ENCODE results near the gene CHRNA4.

The CHRNA4 gene

DNA sequence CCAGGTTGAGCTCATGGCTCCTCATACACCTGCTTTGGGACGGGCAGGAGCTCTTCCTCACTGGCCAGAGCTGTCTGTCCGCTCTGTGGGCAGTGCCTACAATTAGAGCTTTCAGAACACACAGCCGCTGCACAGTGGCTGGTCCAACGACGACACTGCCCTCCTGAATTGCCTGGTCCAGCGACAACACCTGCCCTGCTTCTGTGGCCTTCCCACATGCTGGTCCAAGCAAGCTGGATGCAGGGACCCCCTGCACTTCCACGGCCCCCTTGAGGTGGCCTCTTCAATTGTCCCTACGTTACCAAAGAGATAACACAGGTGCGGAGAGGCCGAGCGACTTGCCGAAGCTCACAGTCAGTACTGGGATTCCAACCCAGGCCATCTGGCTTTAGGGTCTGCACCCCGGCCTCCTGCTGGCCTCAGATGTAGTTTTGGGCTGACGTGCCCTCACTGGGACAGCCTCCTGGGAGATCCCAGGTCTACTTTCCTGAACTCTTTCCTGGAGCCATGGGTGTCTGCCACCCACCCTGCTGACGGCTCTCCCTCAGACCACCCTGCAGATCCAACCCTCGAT lies 1.4 kb upstream of the CHRNA4 start:
- DNase-seq: no peak

DNA sequence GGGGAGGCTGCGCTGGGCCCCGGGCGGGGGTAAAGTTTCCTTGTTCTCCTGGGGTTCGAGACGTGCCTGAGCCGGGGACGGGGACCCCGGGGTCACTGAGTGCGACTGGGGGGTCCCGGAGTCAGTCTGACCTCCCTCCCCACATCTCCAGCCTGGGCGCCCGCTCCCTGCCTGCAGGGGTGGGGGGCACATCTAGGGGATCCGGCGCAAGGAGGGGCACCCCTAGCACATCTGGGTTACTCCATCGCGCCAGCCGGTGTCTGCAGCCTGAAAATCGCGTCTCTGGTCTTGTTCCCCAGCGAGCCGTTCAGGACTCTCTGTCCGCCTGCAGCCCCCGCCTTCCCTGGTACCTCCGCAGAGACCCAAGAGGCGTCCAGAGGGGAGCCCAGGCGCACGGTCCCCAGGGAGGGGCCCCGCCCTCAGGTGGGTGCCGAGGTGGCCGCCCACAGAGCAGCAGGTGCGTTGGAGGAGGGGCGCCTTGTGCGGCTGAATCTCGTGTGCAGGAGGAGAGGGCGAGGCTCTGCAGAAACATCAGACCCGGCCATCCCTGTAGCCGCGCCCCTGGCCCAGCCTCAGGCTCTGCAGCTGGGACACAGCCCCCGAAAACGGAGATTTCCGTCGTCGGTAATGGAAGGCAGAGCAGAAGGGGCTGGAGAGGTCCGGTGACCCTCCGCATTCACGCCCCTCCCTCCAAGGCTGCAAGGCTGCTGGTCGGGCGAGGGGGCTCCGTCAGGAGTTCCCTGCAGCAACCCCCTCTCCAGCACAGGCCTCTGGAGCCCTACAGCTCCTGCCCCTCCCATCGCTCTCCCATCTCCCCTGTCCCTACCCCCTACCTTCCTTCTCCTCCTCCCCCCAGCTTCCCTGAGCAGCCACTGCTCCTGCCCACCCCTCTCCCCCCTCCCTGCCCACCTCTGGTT lies 628 bp upstream of the CHRNA4 start:
- peak; percentile 21 for DNase-seq

DNA sequence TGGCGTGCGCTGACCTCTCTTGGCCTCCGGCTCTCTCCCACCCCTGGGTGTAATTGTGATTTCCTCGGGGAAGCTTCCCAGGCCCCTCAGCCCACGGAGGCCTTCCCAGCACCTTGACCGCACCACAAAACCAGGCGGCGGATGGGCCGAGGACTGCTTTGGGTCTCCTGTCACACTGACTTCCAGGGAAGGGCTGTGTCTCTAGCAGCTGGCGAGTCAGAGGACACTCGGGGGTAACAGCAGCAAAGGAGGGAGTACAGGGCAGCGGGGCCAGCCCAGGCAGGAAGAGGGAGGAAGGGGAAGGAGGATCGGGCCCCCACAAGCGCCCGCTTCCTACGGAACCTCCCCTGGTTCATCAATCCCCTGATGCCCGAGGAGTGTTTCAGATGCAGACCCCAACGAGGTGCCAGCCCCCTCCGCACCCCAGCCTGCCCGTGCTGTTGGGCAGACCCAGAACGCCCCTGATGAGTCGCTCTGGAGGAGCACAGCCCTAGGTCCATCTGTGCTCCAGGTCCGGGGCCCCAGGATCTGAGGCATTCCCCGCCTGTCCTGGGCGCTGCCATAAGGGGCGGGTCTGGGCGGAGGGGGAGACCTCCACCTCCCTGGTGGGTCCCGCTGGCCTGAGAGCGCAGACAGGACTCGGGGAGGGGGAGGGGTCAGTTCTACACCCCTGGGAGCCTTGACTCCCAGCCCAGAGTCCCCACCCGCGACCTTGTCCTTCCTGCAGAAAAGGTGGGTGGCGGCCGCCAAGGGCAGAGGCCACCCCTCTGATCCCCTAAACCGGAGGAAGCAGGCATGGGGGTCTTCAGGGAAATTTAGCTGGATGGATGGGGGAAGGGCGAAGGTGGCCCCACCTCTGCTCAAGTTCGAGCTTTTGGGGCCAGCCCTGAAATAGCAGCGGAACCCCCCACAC lies 956 bp downstream of the CHRNA4 start:
- DNase-seq: no peak

DNA sequence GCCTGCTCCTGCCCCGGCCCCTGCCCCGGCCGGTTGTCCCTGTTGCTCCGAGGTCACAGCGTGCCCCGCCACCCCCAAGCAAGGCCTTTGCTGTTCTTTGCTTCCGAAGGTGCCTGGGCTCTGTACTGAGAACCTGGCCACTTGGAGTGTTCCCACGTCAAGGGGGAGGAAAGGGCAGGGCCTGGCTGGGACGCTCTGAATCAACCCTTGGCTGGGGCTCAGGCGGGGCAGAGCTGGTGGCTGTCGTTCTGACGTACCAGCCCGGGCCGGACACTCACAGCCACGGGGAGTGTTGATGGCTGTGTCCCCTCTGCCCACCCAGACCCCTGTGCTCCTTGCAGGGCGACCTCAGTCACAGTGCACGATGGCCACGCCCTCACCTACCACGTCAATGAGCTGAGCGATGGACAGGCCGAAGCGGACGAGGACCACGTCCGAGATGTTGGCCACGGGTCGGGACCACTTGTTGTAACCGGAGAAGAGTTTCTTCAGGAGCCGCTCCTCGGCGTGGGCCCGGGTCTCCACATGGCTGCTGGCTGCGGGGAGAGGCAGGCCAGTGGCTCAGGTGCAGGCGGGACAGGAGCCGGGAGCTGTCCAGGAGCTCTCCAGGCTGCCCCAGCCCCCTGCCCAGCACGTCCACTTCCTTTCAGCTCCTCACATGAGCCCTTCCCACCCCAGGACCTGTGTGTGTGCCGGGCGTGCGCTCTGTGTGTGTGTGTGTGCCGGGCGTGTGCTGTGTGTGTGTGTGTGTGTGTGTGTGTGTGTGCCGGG lies 1.8 kb downstream of the CHRNA4 start:
- DNase-seq: no peak

DNA sequence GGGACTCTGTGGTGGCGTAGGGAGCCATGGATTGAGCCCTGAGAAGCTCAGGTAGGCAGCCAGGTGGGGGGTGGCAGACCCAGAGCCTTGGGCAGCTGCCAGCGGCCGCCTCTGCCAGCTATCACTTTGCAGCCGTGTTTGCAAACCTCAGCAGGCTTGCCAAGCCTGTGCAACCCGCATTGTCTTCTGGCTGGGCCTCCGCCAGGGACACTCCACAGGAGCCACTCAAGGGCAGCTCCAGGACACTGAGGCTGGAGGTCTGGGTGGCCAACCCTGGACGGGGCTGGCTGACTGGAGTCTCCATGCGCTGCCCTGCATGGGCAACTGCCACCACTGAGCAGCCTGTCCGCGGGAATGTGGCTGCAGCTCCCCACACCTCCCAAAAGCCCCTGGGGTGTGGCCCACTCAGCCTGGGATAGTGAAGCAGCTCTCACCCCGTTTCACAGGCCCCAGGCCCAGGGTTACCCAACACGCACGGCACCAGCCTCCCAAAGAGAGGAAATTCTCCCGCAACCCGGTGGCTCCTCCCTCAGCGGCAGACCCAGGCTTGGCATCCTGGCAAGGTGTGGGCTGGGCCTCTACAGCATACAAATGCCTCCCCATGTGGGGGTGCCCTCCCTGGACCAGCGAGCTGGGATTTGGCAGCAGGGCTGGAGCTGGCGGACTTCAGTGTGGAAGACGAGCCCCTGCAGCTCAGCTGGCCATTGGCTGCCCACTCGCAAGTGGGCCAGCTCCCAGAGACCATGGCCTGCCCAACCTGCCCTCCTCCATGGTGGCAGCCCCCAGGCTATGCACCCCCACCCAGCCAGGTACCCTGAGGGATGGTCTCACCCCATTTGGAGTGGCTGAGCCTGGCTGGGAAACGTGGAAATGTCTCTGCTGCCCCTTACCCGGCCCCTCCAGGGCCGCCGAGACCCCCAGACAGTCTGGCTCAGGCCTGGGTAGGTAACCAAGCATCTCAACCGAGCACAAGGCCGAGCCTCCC lies 2.9 kb downstream of the CHRNA4 start:
- DNase-seq: peak; percentile 90

DNA sequence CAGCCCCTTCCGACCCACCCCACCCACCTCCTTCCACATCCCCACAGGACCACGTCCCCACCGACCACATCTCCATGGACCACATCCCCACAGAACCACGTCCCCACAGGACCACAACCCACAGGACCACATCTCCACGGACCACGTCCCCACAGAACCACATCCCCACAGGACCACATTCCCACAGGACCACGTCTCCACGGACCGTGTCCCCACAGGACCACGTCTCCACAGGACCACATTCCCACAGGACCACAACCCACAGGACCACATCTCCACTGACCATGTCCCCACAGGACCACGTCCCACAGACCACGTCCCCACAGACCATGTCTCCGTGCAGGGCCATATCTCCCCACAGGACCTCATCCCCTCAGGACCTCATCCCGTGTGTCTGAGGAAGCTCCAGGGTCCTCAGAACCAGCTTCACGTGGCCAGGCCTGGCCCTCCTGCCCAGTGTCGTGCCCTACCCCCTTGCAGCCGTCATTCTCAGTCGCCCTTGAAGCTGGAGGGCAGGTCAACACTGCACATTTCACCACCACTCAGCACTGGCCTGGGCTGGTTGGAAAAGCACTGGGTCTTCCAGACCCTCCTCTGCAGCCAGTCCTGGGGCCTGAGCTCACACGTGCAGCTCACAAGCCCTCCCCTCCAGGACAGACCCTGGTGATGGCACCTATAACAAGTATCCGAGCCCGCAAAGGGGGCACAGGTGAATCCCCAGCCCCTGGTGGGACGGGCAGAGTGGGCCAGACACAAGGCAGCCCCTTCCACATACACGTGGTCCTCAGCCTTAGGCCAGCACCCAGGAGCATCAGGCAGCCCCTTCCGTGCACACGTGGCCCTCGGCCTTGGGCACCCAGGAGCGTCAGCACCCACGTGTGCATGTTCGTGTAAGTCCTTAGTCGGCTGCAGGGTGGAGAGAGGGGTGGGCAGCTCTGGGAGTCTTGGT lies 3.9 kb downstream of the CHRNA4 start:
- DNase-seq: no peak

DNA sequence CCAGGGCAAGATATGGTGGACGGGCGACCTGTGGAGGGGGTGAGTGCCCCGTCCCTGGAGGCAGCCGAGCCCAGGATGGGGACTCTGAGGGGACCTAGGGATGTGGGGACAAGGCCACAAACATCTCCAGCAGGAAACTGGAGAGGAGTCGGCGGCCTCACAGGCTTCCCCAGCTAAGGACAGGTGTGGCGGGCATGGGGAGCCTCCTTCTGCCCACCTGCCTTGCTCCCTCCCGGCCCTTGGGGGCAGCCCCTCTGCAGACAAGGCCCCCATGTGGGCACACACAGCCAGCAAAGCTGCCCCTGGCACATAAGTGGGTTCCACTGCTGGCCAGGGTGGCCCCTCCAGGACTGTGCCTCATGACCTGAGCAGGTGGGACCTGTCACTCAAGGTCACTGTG lies 4.6 kb downstream of the CHRNA4 start:
- DNase-seq: no peak

DNA sequence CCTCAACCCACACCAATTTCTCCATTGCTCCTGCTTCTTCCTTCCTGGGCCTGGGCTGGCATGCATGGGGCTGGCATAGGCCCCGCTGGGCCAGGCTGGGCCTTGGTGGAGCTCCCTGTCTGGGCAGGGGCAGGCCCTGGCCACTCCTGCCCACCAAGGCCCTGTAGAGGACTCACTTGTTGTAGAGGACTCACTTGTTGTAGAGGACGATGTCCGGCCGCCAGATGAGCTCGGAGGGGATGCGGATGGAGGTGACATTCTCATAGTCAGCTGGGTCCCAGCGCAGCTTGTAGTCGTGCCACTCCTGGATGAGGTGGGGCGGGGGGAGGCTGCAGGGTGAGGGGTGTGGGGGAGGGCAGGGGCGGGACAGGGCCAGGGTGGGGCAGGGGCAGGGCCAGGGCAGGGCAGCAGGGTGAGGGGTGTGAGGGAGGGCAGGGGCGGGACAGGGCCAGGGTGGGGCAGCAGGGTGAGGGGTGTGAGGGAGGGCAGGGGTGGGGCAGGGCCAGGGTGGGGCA lies 5.3 kb downstream of the CHRNA4 start:
- no peak for DNase-seq

DNA sequence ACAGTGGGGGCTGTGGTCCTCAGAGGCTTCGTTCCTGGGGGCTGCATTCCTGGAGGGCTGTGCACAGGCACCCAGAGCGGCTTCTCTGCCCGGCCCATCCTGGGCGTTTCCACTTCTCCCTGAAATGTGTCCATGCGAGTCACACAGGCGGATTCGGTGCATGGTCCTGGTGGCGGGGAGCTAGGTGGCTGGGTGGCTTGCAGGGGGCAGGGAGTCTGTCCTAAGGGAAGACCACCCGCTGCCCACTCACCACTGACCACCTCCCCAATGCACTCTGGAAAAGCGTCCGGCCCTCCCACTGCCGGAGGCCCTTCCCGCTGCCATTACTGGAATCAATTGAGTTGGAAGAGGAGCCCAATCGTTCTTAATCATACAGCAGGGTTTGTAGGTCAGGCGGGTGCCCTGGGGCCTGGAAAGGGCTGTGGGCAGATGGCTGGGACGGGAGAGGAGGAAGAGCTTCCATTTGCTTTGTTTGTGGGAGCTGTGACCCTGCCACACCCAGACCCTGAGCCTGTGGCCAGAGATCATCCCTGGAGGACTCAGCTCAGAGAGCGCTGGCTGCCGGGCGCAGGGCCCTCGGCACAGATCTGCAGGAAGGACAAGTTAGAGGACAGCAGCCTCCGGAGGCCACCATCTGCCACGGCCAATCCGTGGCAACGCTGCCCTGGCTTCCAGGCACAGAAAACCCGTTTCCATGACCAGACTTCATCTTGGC lies 6.4 kb downstream of the CHRNA4 start:
- DNase-seq: no peak

DNA sequence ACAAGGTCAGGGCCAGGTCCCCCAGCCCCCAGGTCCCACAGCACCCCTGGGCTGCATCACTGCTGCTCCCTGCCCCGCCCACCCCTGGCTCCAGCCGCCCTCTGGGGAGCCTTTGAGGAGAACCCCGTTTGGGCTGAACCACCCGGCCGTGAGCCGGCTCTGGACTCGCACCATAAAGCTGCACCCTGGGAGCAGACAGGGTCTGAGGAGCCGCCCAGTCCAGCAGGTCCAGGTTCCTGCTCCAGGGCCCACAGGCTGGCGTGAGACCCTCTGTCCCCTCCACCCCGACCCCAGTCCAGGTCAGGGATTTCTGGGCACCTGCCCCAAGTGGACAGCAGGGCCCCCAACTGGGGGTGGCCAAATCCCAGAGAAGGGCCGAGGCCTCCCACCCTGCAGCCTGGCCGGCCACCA lies 8.3 kb downstream of the CHRNA4 start:
- DNase-seq: no peak

DNA sequence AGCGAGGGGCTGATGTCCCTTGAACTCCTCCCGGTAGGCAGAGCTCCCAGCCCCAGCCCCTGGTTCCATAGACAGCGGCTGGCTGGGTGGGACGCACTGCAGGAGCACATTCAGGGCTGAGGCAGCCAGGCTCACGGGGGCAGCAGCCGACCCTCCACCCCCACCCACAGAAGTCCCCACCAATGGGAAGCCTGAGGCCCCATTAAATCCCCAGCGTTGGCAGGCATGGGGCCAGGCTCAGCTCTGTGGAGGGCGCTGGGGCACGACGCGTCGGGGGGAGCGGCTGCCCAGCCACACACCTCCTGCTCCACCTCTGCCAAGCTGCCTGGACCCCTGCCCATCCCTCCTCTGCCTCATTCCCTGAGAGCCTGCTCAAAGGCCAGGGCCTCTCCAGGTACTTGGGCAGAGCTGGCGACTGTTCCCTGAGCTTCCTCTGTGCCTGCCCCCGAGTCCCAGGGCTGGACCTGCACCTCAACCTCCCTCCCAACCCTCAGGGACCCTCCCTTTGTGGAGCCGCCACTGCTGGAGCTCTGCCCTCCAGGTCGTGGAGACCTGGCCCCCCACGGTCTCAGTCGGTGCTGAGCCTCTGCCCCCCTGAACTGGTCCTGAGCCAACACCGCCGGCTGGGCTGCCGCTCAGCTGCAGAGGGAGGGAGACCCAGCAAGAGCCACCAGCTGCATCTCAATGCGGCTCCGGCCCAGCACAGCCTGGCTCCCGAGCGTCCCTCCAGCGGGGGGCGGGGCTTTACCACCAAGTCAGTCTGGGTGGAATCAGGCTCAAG lies 9.1 kb downstream of the CHRNA4 start:
- peak; percentile 79 for DNase-seq

DNA sequence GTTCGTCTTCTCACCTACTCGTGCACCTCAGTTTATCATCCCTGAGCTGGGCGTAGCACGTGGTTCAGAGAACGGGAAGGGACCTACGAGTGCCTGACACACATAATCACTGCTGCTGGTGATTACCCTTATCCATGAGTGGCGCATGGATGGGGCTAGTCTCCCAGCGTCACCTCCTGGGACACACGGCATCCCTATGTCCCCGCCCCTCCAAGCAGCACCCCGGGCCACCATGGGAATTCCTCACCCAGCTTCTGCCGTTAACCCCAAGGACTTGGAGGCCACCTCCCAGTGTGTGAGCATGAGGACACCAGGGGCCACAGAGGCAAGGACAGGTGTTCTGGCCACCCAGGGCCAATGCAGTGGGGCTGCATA lies 9.8 kb downstream of the CHRNA4 start:
- no peak for DNase-seq

DNA sequence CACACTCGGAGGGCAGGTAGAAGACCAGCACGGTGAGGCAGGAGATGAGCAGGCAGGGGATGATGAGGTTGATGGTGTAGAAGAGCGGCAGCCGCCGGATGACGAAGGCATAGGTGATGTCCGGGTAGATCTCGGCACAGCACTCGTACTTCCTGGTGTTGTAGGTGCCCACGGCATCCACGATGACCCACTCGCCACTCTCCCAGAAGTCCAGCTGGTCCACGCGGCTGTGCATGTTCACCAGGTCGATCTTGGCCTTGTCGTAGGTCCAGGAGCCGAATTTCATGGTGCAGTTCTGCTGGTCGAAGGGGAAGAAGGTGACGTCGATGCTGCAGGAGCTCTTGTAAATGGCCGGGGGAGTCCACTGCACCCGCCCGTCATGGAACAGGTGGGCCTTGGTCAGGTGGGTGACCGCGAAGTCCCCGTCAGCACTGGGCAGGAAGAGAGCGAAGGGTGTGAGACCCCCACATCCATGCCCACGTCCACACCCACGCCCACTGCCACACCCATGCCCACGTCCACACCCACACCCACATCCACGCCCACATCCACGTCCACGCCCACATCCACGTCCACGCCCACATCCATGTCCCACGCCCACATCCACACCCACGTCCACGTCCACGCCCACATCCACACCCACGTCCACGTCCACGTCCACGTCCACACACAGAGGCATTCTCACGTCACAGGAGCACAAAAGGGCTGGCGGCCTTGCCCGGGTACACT lies 10.4 kb downstream of the CHRNA4 start:
- DNase-seq: no peak

DNA sequence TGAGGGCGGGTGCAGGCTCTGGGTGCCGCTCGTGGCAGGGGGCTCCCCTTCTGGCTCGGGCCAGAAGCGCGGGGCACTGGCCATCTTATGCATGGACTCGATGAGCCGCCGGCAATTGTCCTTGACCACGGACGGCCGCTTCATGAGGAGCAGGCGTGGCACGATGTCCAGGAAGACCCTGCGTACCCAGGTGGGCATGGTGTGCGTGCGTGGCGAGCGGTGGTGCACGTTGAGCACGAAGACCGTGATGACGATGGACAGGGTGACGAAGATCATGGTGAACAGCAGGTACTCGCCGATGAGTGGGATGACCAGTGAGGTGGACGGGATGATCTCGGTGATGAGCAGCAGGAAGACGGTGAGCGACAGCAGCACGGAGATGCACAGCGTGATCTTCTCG lies 11.0 kb downstream of the CHRNA4 start:
- no peak for DNase-seq

DNA sequence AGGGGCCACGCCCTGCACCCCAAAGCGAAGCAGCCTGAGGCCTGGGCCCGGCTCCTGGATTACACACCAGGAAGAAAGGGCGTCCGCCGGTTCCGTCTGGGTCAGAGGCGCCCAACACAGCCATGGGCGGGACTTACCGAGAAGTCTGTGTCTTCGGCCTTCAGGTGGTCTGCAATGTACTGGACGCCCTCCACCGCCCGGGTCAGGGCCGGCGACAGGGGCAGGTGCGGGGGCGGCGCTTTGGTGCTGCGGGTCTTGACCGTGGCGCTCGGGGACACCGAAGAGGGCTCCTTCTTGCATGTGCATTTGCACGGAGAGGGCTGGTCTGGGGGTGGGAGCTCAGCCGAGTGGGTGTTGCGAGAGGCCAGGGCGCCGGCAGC lies 11.6 kb downstream of the CHRNA4 start:
- DNase-seq: no peak

DNA sequence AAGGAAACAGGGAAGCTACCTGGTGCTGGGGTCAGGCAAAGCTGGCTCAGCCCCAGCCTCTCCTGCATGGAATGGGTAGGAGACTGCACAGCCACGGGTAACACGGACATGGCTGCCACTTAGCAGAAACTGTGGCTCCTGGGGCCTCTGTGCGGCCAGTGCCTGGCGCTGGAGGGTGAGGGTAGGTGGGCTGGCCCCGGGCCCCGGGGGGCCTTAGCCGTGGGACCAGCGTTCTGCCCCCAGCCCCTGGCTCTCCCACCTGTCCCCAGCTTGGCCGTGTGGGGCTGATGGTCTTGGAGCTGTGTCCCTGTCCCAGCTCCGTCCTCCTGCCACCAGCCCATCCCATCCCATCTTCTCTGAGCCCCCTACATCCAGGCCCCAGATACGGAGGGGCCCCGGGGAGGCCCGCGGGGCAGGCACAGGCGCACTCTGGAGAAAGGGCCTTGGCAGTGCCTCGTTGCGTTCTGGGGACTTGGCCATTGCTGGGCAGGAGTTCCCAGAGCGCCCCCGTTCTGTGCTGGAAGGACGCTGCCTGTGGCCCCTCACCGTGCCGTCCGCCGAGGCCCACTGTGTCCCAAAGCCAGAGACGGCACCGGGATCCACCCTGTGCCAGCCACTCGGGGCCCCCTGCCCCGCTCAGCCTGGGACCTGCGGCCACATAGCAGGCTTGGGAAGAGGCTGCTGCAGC lies 12.2 kb downstream of the CHRNA4 start:
- DNase-seq: no peak
